Ectodermal cell (in vitro differentiated cells): ENCODE measurements around the gene CCK. TPM values are rescaled to one million over a fixed set of nuclear protein-coding genes. Genes with fewer than 3 reads are reported as not detected.

Experiments used
- H3K27ac ChIP-seq: 2 replicates; pipeline ENCODE4 v1.7.0; 2013; ENCODE audit warnings: mild to moderate bottlenecking, low read depth, low read length; ENCODE audit not compliant: insufficient read depth, poor library complexity, severe bottlenecking
- H3K27me3 ChIP-seq: 2 replicates; pipeline ENCODE4 v1.7.0; 2013; ENCODE audit warnings: mild to moderate bottlenecking, low read length; ENCODE audit not compliant: insufficient read depth, control insufficient read depth, poor library complexity, severe bottlenecking
- H3K36me3 ChIP-seq: one replicate; pipeline ENCODE4 v1.7.0; 2013; ENCODE audit warnings: low read length; ENCODE audit not compliant: control insufficient read depth, insufficient read depth
- H3K4me1 ChIP-seq: one replicate; pipeline ENCODE4 v1.7.0; 2013; ENCODE audit warnings: low read length; ENCODE audit not compliant: control insufficient read depth, insufficient read depth
- H3K4me3 ChIP-seq: 2 replicates; pipeline ENCODE4 v1.7.0; 2013; ENCODE audit warnings: low read depth, low read length, control low read depth; ENCODE audit not compliant: insufficient read depth
- H3K9me3 ChIP-seq: 2 replicates; pipeline ENCODE4 v1.7.0; 2013; ENCODE audit warnings: mild to moderate bottlenecking, low read length, moderate library complexity; ENCODE audit not compliant: control insufficient read depth
- WGBS, 2 experiments: methylation state at CpG; one replicate each; pipeline ENCODE4 v1.1.7; 2013; ENCODE audit warnings: missing lambda C conversion rate in 2 of 2; 5-methylcytosine and 5-hydroxymethylcytosine counted together
- polyA plus RNA-seq, 4 experiments: library from polyadenylated mRNA; stranded (reverse); fragments of 50-300 nt; gene quantifications; one replicate each; pipeline ENCODE4 v1.2.3, GENCODE V29; 2013

CCK gene, protein sequence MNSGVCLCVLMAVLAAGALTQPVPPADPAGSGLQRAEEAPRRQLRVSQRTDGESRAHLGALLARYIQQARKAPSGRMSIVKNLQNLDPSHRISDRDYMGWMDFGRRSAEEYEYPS
- 2.7 TPM for polyA plus RNA-seq (2013, experiment 1 of 4)
- polyA plus RNA-seq (2013, experiment 2 of 4) = 3.4 TPM
- 2.2 TPM for polyA plus RNA-seq (2013, experiment 3 of 4)
- 3.0 TPM for polyA plus RNA-seq (2013, experiment 4 of 4)

- Histone ChIP-seq H3K27ac (no peak within 1 kb of the TSS), H3K36me3 (no peaks in the 10 kb centered on the region), H3K27me3 (peaks cover 31% of the 10 kb centered on the region), H3K4me3 (no peak within 1 kb of the TSS), H3K9me3 (peaks cover under 1% of the 10 kb centered on the region), H3K4me1 (peaks cover 7% of the 10 kb centered on the region)
- WGBS, 2 experiments = 89% methylated on average over 16 of the region's 16 CpGs
Observed at GRCh38 chr3:42266085-42266484, at the start of gene CCK. TSS of gene CCK (minus strand) at chr3:42266185. CDS start at chr3:42263630, 2,555 bp downstream.

GRCh38 chr3:42314411-42314810 lies 48.4 kb upstream of the CCK start:
- Histone ChIP-seq H3K4me3 (no peak overlapping the region), H3K36me3 (no peaks in the 10 kb centered on the region), H3K27me3 (no peaks in the 10 kb centered on the region), H3K27ac (no peak overlapping the region), H3K4me1 (no peaks in the 10 kb centered on the region), H3K9me3 (peaks cover 7% of the 10 kb centered on the region)
- 50 to 62% methylated on average over 2 of the region's 2 CpGs for WGBS, 2 experiments

- Histone ChIP-seq H3K4me1 (no peaks in the 10 kb centered on the region), H3K9me3 (peaks cover 5% of the 10 kb centered on the region), H3K27me3 (no peaks in the 10 kb centered on the region), H3K27ac (no peak overlapping the region), H3K4me3 (no peak overlapping the region), H3K36me3 (no peaks in the 10 kb centered on the region)
- 85 to 94% methylated on average over 1 of the region's 1 CpG for whole genome bisulfite sequencing, 2 experiments
Observed at GRCh38 chr3:42308651-42309050, 42.7 kb upstream of the CCK start.

GRCh38 chr3:42306499-42306898 lies 40.5 kb upstream of the CCK start:
- H3K4me1 ChIP-seq = no peaks in the 10 kb centered on the region
- WGBS, 2 experiments = 90 to 96% methylated on average over 2 of the region's 2 CpGs
- no peak overlapping the region for H3K27ac ChIP-seq
- H3K27me3 ChIP-seq = no peaks in the 10 kb centered on the region
- H3K4me3 ChIP-seq = no peak overlapping the region
- no peaks in the 10 kb centered on the region for H3K9me3 ChIP-seq
- no peaks in the 10 kb centered on the region for H3K36me3 ChIP-seq

DNA sequence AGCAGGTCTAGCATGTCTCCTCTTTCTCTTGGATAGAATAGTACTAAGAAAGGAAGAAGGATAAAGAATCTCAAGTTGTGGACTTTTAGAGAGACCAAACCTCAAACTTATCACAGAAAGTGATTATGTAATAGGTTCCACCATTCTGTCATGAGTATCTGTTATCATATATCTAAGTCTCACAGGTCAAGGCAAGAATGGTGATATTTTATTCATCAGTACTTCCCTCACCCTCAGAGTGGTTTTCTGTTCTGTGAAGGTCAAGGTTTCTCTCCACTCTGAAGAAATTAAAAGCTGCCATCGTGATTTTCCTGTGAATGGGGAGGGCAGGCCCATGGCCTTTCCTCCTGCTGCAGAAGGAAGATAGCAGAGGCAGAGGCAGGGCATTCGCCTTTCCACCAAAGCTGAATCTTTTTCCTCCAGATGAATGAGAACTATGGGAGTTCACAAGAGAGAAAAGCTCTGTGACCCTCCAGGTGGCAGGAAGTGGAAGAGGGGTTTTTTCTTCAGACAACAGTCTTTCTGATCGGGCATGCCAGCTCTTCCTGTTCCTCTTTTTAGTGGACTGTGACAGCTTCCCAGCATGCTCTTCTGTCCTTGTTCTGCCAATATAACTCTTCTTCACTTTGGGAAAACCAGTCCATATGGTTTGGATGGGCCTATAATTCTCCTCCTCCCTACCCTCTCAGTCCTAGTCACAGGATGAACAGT lies 37.1 kb upstream of the CCK start:
- Histone ChIP-seq H3K27ac (no peak overlapping the region), H3K4me3 (no peak overlapping the region), H3K9me3 (no peaks in the 10 kb centered on the region), H3K36me3 (no peaks in the 10 kb centered on the region), H3K27me3 (no peaks in the 10 kb centered on the region), H3K4me1 (no peaks in the 10 kb centered on the region)
- WGBS, 2 experiments = 87 to 89% methylated on average over 3 of the region's 3 CpGs

DNA sequence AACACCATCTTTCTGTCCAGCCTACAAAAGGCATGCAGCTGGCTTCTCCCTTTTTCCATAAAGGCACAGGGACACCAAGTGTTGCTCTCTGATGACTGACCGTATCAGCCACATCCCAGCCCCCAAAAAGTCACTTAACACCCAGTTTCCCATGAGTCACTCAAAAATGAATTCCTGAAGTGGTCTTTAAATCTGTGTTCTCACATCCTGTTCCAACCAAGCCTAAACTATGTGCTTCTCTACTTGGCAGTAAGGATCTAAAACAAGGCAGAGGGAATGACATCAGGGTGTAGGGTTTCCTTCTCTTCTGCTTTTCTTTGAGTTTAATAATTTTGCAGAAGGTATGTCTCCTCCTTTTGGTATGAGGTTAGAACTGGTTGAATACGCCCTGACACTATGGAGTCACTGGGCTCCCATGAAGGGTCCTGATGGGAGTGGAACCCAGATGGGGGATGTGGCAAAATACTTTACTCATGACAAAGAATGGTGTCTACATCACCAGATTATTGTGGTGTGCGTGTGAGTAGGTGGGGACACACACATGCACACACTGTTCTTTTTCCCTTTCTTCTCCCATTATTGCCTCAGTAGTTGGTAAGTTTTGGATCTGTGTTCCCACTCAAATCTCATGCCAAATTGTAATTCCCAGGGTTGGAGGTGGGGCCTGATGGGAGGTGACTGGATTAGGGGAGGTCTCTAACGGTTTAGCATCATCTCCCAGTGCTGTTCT lies 35.6 kb upstream of the CCK start:
- Histone ChIP-seq H3K9me3 (no peaks in the 10 kb centered on the region), H3K27me3 (no peaks in the 10 kb centered on the region), H3K4me1 (no peaks in the 10 kb centered on the region), H3K27ac (no peak overlapping the region), H3K4me3 (no peak overlapping the region), H3K36me3 (no peaks in the 10 kb centered on the region)
- WGBS, 2 experiments = 81 to 98% methylated on average over 3 to 4 of the region's 4 CpGs

- H3K36me3 ChIP-seq = no peaks in the 10 kb centered on the region
- WGBS, 2 experiments = 82 to 85% methylated on average over 3 of the region's 3 CpGs
- no peaks in the 10 kb centered on the region for H3K9me3 ChIP-seq
- no peak overlapping the region for H3K27ac ChIP-seq
- no peaks in the 10 kb centered on the region for H3K4me1 ChIP-seq
- no peaks in the 10 kb centered on the region for H3K27me3 ChIP-seq
- H3K4me3 ChIP-seq = no peak overlapping the region
Observed at GRCh38 chr3:42300778-42301177, 34.8 kb upstream of the CCK start.

GRCh38 chr3:42300013-42300412 lies 34.0 kb upstream of the CCK start:
- H3K36me3 ChIP-seq = no peaks in the 10 kb centered on the region
- no peaks in the 10 kb centered on the region for H3K27me3 ChIP-seq
- no peak overlapping the region for H3K4me3 ChIP-seq
- no peaks in the 10 kb centered on the region for H3K9me3 ChIP-seq
- H3K27ac ChIP-seq = no peak overlapping the region
- H3K4me1 ChIP-seq = no peaks in the 10 kb centered on the region
- WGBS, 2 experiments = 55 to 70% methylated on average over 3 of the region's 3 CpGs

- Histone ChIP-seq H3K27ac (no peak overlapping the region), H3K9me3 (no peaks in the 10 kb centered on the region), H3K27me3 (no peaks in the 10 kb centered on the region), H3K4me3 (no peak overlapping the region), H3K4me1 (no peaks in the 10 kb centered on the region), H3K36me3 (no peaks in the 10 kb centered on the region)
- whole genome bisulfite sequencing, 2 experiments = 80 to 94% methylated on average over 2 of the region's 2 CpGs
Observed at GRCh38 chr3:42298259-42298658, 32.3 kb upstream of the CCK start.

- H3K4me1 ChIP-seq = no peaks in the 10 kb centered on the region
- H3K4me3 ChIP-seq = no peak overlapping the region
- no peak overlapping the region for H3K27ac ChIP-seq
- 80 to 94% methylated on average over 1 of the region's 1 CpG for WGBS, 2 experiments
- no peaks in the 10 kb centered on the region for H3K9me3 ChIP-seq
- no peaks in the 10 kb centered on the region for H3K36me3 ChIP-seq
- H3K27me3 ChIP-seq = no peaks in the 10 kb centered on the region
Observed at GRCh38 chr3:42292009-42292408, 26.0 kb upstream of the CCK start.
